ENCODE measurements around the gene SHISA8.
"Not testable (repeated sequence)": the region's sequence is repeated elsewhere in the genome, so short reads cannot be mapped to it uniquely, and the experiment has no call there.

SHISA8 gene

GRCh38 chr22:41873391-41873790 lies 41.5 kb downstream of the SHISA8 start:
- H3K27me3 ChIP-seq = no peaks in the 10 kb centered on the region
- DNase-seq = no peak
- TF ChIP-seq, protein P1, sequence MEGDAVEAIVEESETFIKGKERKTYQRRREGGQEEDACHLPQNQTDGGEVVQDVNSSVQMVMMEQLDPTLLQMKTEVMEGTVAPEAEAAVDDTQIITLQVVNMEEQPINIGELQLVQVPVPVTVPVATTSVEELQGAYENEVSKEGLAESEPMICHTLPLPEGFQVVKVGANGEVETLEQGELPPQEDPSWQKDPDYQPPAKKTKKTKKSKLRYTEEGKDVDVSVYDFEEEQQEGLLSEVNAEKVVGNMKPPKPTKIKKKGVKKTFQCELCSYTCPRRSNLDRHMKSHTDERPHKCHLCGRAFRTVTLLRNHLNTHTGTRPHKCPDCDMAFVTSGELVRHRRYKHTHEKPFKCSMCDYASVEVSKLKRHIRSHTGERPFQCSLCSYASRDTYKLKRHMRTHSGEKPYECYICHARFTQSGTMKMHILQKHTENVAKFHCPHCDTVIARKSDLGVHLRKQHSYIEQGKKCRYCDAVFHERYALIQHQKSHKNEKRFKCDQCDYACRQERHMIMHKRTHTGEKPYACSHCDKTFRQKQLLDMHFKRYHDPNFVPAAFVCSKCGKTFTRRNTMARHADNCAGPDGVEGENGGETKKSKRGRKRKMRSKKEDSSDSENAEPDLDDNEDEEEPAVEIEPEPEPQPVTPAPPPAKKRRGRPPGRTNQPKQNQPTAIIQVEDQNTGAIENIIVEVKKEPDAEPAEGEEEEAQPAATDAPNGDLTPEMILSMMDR (IDR thresholded peaks at IDR 0.05) = no peak
- H3K4me1 ChIP-seq = no peaks in the 10 kb centered on the region
- intact Hi-C loops (cut with DNase I; ENCODE audit: low total_unique reads) = no loop called here
- H3K4me3 ChIP-seq = no peak overlapping the region
- H3K9me3 ChIP-seq = no peaks in the 10 kb centered on the region
- peaks cover 89 to 97% (median 95%) of the 10 kb centered on the region in 3 donors for H3K36me3 ChIP-seq
- no peak overlapping the region for H3K27ac ChIP-seq

GRCh38 chr22:41870786-41871185 lies 44.1 kb downstream of the SHISA8 start:
- no peaks in the 10 kb centered on the region for H3K27me3 ChIP-seq
- DNase-seq = no peak
- no peaks in the 10 kb centered on the region for H3K4me1 ChIP-seq
- TF ChIP-seq, protein P1 (IDR thresholded peaks at IDR 0.05) = no peak
- no peaks in the 10 kb centered on the region for H3K9me3 ChIP-seq
- peaks cover 75 to 91% (median 88%) of the 10 kb centered on the region in 3 donors for H3K36me3 ChIP-seq
- intact Hi-C loops (cut with DNase I; ENCODE audit: low total_unique reads) = no loop called here
- no peak overlapping the region for H3K4me3 ChIP-seq
- no peak overlapping the region for H3K27ac ChIP-seq

- H3K4me1 ChIP-seq; H3K27me3 ChIP-seq; H3K9me3 ChIP-seq; DNase-seq; H3K27ac ChIP-seq; H3K4me3 ChIP-seq; intact Hi-C loops (cut with DNase I; ENCODE audit: low total_unique reads): not testable (repeated sequence)
- peaks cover 70 to 84% (median 81%) of the 10 kb centered on the region in 3 donors for H3K36me3 ChIP-seq
Observed at GRCh38 chr22:41870081-41870480, 44.8 kb downstream of the SHISA8 start.

- H3K27ac ChIP-seq = no peak overlapping the region
- no peak overlapping the region for H3K4me3 ChIP-seq
- TF ChIP-seq, protein P1 (IDR thresholded peaks at IDR 0.05) = no peak
- DNase-seq = no peak
- H3K4me1 ChIP-seq = no peaks in the 10 kb centered on the region
- H3K27me3 ChIP-seq = no peaks in the 10 kb centered on the region
- peaks cover 55 to 70% (median 66%) of the 10 kb centered on the region in 3 donors for H3K36me3 ChIP-seq
- H3K9me3 ChIP-seq = no peaks in the 10 kb centered on the region
- intact Hi-C loops (cut with DNase I; ENCODE audit: low total_unique reads) = no loop called here
Observed at GRCh38 chr22:41868556-41868955, 46.3 kb downstream of the SHISA8 start.

DNA sequence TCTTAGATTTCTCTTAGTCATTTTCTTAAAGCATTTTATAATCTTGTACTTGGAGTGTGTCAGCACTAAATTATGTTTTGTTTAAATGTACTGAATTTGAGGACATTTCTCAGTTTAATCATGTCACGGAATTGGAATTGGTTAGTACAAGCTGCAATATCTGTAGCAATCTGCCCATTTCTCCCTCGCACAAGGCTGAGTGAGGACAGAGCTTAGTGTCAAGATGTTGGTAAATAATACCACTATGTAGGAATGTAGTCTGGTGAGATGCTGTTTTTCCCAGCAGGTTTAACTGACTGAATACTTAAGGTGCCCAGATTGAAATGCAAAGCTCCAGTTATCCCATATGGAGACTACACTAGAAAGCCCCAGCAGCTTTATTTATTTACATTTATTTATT lies 51.4 kb downstream of the SHISA8 start:
- Histone ChIP-seq H3K9me3 (no peaks in the 10 kb centered on the region), H3K4me1 (peaks cover 0 to 16% (median 6%) of the 10 kb centered on the region in 4 donors), H3K27me3 (no peaks in the 10 kb centered on the region), H3K27ac (no peak overlapping the region), H3K36me3 (peaks cover 13 to 20% (median 18%) of the 10 kb centered on the region in 3 donors), H3K4me3 (no peak overlapping the region)
- DNase-seq = no peak
- intact Hi-C loops (cut with DNase I; ENCODE audit: low total_unique reads) = no loop called here
- TF ChIP-seq, protein P1 (IDR thresholded peaks at IDR 0.05) = no peak

DNA sequence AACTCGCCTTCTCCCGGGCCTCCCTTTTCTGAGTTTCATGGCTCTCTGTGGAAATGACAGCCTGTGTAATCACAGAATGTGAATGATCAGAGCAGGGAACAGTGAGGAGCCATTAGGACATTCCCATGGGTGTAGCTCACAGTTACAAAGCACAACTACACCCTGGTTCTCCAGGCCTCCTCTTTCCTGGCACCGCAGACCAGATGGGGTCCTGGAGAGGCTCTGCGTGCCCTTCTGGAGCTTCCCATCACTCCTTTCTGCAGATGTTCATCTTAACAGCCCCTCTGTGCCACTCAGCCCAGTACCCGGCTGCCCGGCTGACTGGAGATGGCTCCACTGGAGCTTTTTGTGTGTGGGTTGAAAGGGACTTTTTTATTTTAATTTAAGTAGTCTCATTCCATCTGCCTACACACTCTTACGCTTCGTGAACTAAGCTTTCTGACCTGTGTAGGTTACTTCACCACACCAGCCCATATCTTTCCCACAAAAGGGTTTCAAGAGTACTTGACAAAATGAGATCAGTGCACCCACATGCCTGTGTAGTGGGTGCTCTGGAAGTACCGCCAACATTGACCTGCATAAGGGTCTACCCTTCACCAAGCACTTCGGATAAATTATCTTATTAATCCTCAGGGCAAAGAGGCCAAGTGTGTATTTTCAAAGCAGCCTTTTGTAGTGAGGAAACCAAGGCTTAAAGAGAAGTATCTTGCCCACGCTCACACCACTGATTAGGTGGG lies 52.2 kb downstream of the SHISA8 start:
- Histone ChIP-seq H3K36me3 (peaks cover 7 to 12% (median 10%) of the 10 kb centered on the region in 3 donors), H3K9me3 (no peaks in the 10 kb centered on the region), H3K27me3 (no peaks in the 10 kb centered on the region), H3K4me1 (peaks cover 0 to 16% (median 6%) of the 10 kb centered on the region in 4 donors), H3K27ac (peak overlapping the region in 1 of 2 donors; percentile 31), H3K4me3 (no peak overlapping the region)
- TF ChIP-seq, protein P1 (IDR thresholded peaks at IDR 0.05) = no peak
- DNase-seq = no peak
- intact Hi-C loops (cut with DNase I; ENCODE audit: low total_unique reads) = no loop called here

Measured in tibial artery (tissue), 4 donors.